Panc1 (cell line): ENCODE measurements around the gene IQSEC1. TPM values are rescaled to one million over a fixed set of nuclear protein-coding genes. Genes with fewer than 3 reads are reported as not detected.

Experiments
- ATAC-seq: fragments of 200-7000 bp; cut with Tn5 transposase; 2 replicates; pipeline ENCODE4 v1.9.1; 2020; ENCODE audit warnings: mild to moderate bottlenecking, moderate library complexity
- BruUV-seq: library from RNA; stranded (reverse); fragments of 400-500 nt; replicated peaks from 2 replicates; lab custom pipeline; 2021; lab: Mats Ljungman, UMichigan
- CTCF ChIA-PET: fragments of 300-600 bp; sonication (Branson Sonifier 250); formaldehyde crosslinking; loops from one replicate; lab custom pipeline; 2022; ENCODE audit warnings: antibody characterized with exemption; lab: Charles Lee
- POLR2A ChIA-PET: fragments of 300-600 bp; sonication (Branson Sonifier 250); formaldehyde crosslinking; loops from one replicate; lab custom pipeline; 2022; ENCODE audit warnings: antibody characterized with exemption; lab: Charles Lee
- DNase-seq: peaks from one replicate; pipeline ENCODE4 v3.0.0-alpha.2; 2010; ENCODE audit warnings: low read depth, low spot score
- H3K27ac ChIP-seq: 2 replicates; pipeline ENCODE4 v1.5.1; 2011; ENCODE audit warnings: mild to moderate bottlenecking, low read length, inconsistent platforms
- H3K27me3 ChIP-seq: fragments of 200-500 bp; sonication (Bioruptor generic); 2 replicates; pipeline ENCODE4 v1.6.0; 2014; ENCODE audit warnings: low read length, inconsistent platforms; ENCODE audit not compliant: control insufficient read depth, insufficient read depth
- H3K36me3 ChIP-seq: fragments of 200-500 bp; sonication (Bioruptor generic); 2 replicates; pipeline ENCODE4 v1.5.1; 2014; ENCODE audit warnings: inconsistent platforms, mild to moderate bottlenecking, low read length, moderate library complexity; ENCODE audit not compliant: control insufficient read depth, insufficient read depth
- H3K4me1 ChIP-seq: 2 replicates; pipeline ENCODE4 v1.5.1; 2011; ENCODE audit warnings: inconsistent platforms, mild to moderate bottlenecking, low read length, moderate library complexity; ENCODE audit not compliant: control insufficient read depth, insufficient read depth
- H3K4me3 ChIP-seq, 2 experiments: 2 replicates each; pipeline ENCODE4 v1.5.1; 2011 to 2012; ENCODE audit warnings: low read depth in 2 of 2, low read length in 2 of 2, mild to moderate bottlenecking in 2 of 2, inconsistent platforms in 1 of 2, moderate library complexity in 1 of 2
- H3K9me3 ChIP-seq: fragments of 200-500 bp; sonication (Bioruptor generic); 2 replicates; pipeline ENCODE4 v1.5.1; 2014; ENCODE audit warnings: low read depth, mild to moderate bottlenecking, inconsistent platforms, low read length, moderate library complexity; ENCODE audit not compliant: control insufficient read depth, insufficient read depth
- CTCF ChIP-seq: fragments of 450-650 bp; IDR thresholded peaks from 2 replicates; pipeline ENCODE4 v1.5.1; 2017; ENCODE audit warnings: mild to moderate bottlenecking
- POLR2AphosphoS5 ChIP-seq: IDR thresholded peaks from 2 replicates; pipeline ENCODE4 v1.6.1; 2012; ENCODE audit warnings: mild to moderate bottlenecking, low read depth, low read length, moderate library complexity
- REST ChIP-seq, 2 experiments: IDR thresholded peaks; 2 replicates each; pipeline ENCODE4 v1.6.1; 2011 to 2012; ENCODE audit warnings: low read depth in 2 of 2, control low read depth in 1 of 2, low read length in 1 of 2, mild to moderate bottlenecking in 1 of 2, moderate library complexity in 1 of 2; ENCODE audit not compliant: insufficient read depth in 1 of 2
- SIN3A ChIP-seq: IDR thresholded peaks from 2 replicates; pipeline ENCODE4 v1.6.1; 2012; ENCODE audit warnings: low read depth, mild to moderate bottlenecking, low read length, moderate library complexity, borderline replicate concordance; ENCODE audit not compliant: insufficient read depth
- TCF7L2 ChIP-seq: IDR thresholded peaks from 2 replicates; pipeline ENCODE4 v1.6.1; 2011; ENCODE audit warnings: mild to moderate bottlenecking, low read depth, low read length, inconsistent platforms
- in situ Hi-C: cut with HindIII; loops from 2 replicates; pipeline ENCODE4 v1.10.0; 2016; ENCODE audit warnings: low sequenced_read_pairs, low pct_unique_long_range_greater_than_20kb
- intact Hi-C: fragments of 100-400 bp; cut with micrococcal nuclease; formaldehyde crosslinking; loops from one replicate; pipeline ENCODE4 v1.10.0; 2022; ENCODE audit not compliant: unreplicated experiment
- total RNA-seq: library from RNA; stranded (reverse); gene quantifications from one replicate; pipeline ENCODE4 v1.2.1, GENCODE V29; 2021; ENCODE audit not compliant: unreplicated experiment

IQSEC1 gene
- total RNA-seq, 1 experiment from 2014 or later: 28.4 TPM

- in situ Hi-C loops (no loop called here), intact Hi-C loops (no loop called here)
- BruUV-seq: no TSS peak
- no peak for ATAC-seq
- no peak for TF ChIP-seq CTCF
- no peak for TF ChIP-seq POLR2AphosphoS5
- TF ChIP-seq SIN3A: no peak
- no peak for TF ChIP-seq TCF7L2
- no peak for TF ChIP-seq REST (IDR thresholded peaks at IDR 0.05; ENCODE audit: insufficient read depth in 1 of 2, low read depth in 2 of 2, low read length in 1 of 2)
- Histone ChIP-seq H3K4me1 (no peaks in the 10 kb centered on the region), H3K9me3 (no peaks in the 10 kb centered on the region), H3K4me3 (no peak overlapping the region), H3K27ac (no peak overlapping the region), H3K27me3 (no peaks in the 10 kb centered on the region), H3K36me3 (no peaks in the 10 kb centered on the region)
- DNase-seq: no peak
- POLR2A ChIA-PET: no interaction called here
- CTCF ChIA-PET: no interaction called here
These were observed 167.7 kb downstream of the IQSEC1 start for GRCh38 chr3:12905316-12906071.

GRCh38 chr3:12904951-12905315, 168.3 kb downstream of the IQSEC1 start:
- no peak overlapping the region for H3K4me3 ChIP-seq
- ChIA-PET CTCF (no interaction called here), POLR2A (no interaction called here)
- H3K36me3 ChIP-seq: no peaks in the 10 kb centered on the region
- no peaks in the 10 kb centered on the region for H3K27me3 ChIP-seq
- DNase-seq: no peak
- no peak overlapping the region for H3K27ac ChIP-seq
- no peaks in the 10 kb centered on the region for H3K9me3 ChIP-seq
- no TSS peak for BruUV-seq
- intact Hi-C loops: no loop called here
- ATAC-seq: no peak
- TF ChIP-seq CTCF: no peak
- TF ChIP-seq TCF7L2: no peak
- no peak for TF ChIP-seq POLR2AphosphoS5
- TF ChIP-seq SIN3A: no peak
- no peak for TF ChIP-seq REST (IDR thresholded peaks at IDR 0.05; ENCODE audit: insufficient read depth in 1 of 2, low read depth in 2 of 2, low read length in 1 of 2)
- in situ Hi-C loops: no loop called here
- H3K4me1 ChIP-seq: no peaks in the 10 kb centered on the region
